Stimulated activated CD8-positive, alpha-beta memory T cell treated with anti-CD3 and anti-CD28 coated beads, Interleukin-12 subunit alpha, Interleukin-12 subunit beta, amount 100 ng/mL, for 24 hours (primary cell): ENCODE measurements around the gene PDIA5.

Experiments
- DNase-seq: peaks from one replicate; pipeline ENCODE4 v3.0.0-alpha.2; 2020; ENCODE audit errors: extremely low read depth

Gene PDIA5

DNA sequence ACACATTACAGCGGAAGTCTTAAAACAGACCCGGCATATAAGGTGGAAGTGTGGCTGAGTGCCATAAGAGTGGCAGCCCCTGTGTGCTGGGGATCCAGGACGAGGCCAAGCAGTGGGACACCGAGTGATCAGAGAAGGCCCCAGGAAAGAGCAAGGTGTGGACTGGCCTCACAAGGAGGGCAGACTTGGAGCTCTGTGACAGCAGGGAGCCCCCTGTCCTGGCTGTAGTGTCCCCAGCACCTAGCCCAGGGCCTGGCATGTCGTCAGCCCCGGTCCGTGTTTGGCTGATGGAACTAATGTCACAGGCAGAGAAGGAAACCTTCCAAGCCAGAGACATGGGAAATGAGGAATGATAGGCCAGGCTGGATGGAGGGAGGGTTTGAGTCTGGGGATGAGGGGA is 4.8 kb downstream of the PDIA5 start:
- DNase-seq = no peak

DNA sequence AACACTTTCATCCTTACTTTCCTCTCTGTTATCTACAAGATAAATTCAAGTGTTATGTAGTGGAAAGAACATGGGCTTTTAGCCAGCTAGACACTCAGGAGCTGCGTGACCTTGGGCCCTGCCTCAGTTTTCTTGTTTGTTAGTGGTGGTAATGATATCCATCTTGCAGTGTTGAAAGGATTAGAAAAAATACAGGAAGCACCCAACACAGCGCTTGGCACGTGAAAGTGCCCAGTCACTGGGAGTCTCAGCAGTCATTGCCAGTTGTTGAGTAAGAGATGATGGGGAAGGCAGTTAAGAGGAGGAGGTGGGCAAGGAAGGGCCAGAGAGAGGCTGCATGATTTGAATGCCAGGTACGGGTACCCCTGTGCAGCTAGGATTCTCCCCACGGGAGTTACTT is 5.3 kb downstream of the PDIA5 start:
- DNase-seq = no peak

DNA sequence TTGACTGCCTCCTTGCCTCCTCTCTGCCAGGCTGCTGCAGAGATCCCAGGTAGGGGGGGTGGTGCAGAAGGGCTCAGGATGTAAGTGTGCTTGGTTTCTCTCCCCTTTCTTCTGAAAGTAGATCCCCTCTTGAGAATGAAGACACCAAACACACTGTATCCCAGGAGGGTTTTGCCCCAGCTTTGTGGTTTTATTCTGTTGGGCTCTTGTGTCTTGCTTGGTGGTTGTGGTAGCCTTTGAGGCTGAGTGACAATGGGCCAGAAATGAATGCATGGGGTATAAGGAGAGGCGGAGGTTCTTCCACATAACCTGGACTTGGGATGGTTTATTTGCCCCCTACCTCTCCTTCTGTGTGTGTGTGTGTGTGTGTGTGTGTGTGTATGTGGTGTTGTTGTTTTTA is 5.7 kb downstream of the PDIA5 start:
- no peak for DNase-seq

DNA sequence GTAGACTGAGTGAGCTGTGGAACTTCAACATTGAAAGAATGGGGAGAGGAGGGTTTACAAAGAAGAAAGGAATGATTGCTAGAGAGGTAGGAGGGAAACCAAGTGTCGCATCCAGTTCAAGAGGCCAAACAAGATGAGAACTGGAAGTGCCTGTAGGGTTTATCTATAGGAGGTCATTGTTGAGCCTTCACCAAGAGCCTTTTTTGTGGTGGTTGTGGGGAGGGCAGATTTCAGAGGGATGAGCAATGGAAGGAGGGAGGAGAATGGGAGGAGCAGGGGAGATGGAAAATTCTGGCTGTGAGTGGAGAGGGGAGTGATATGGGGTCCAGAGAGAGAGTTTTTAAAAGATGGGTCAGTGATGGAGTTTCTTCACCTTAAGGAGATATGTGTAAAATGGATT is 8.5 kb downstream of the PDIA5 start:
- DNase-seq = no peak

DNA sequence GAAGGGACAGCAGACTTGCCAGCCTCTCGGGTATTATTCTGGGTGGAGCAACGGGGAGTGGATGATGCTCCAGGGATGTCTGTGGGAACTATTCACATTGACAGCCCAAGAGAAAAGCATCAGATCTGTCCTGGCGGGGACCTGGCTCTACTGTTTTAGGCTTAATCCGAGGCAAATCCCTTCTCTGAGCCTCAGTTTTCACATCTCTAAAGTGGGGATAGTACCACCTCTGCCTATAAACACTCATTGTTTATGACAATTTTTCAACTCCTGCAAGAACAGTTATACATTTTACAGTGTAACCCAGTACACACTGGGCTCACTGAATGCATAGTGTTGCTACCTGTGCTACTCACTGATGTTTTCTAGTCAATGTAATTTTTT is 9.3 kb downstream of the PDIA5 start:
- DNase-seq = no peak

DNA sequence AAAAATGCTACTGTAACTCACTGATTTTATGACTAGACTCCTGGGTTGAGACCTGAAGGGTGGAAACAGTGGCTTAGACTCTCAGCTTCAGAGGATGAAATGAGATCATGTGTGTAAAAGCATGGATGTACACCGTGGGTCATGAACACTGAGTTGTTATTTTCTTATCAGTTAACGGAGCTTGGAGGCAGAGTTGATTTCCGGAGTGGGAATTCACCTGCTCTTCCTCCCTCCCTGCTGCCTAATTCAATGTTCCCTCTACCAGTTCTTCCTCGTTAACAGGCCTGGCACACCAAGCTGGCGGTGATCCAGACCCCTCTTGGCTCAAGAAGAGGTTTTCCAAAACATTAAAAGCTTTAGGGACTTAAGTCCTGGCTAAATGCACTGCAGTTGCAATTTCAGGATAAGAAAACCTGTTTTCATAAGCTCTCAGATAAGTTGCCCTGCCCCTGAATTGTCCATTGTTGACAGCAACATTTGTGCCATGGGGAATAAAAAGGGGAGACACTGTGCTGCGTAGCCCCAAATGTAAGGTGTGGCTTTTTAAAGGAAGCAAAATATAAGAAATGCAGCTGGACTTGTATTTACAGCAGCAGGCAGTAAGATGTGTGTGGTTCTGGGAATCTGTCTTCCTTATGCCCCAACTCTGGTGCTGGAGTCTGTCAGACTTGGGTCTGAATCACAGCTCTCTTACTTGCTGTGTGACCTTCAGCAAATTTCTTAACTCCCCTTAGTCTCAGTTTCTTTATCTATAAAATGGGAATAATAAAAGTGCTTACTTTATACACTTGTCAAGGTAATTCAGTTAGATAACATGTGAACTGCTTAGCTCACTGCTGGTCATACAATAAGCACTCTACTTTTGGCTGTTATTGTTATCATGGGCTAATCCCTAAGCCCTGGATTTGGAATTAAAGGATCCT is 9.9 kb downstream of the PDIA5 start:
- DNase-seq = no peak

DNA sequence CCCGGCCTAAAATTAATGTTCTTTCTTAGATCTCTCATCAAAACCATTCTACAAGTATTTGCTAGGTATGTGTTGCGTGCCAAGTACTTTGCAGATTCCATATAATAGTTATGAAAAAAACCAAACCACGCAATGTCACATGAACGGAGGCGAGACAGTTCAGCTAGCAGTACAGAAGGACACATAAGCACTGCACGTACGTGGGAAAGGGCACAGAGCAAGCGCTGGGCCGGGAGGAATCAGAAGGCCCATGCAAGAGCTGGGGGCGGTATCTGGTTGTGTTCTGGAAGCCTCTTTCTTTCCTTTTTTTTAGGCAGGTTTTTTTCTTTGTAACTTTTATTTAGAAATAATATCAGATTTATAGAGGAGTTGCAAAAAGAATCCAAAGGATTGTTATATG is 11.3 kb downstream of the PDIA5 start:
- no peak for DNase-seq

DNA sequence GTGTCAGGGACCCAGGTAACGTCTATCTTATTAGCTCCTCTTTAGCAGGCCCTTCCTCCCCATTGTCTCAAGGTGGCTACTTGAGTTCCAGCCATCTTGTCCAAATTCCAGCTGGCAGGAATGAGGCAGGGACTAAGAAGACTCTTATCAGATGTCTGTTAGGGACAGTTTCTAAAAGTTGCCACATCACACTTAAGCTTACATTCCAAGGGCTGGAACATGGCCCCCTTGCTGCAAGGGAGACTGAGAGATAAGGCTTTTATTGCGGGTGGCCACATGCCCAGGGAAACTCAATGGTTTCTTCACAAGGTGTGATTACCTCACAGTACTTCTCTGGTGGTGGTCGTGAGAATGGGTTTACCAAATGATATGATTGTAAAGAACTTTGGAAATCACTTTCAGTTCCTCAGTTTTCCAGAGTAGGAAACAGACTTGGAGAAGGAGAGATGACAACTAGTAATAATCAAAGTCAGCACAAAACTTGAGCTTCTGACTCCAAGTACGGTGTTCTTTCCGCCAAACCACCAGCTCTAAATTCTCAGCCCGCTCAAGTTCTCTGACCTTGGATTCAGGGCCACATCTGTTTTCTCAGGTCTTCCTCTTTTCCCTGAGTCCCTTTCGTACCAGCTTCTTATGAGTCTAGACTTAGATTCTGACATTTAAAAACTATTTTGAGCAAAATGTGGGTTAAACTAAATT is 14.2 kb downstream of the PDIA5 start:
- DNase-seq = no peak

DNA sequence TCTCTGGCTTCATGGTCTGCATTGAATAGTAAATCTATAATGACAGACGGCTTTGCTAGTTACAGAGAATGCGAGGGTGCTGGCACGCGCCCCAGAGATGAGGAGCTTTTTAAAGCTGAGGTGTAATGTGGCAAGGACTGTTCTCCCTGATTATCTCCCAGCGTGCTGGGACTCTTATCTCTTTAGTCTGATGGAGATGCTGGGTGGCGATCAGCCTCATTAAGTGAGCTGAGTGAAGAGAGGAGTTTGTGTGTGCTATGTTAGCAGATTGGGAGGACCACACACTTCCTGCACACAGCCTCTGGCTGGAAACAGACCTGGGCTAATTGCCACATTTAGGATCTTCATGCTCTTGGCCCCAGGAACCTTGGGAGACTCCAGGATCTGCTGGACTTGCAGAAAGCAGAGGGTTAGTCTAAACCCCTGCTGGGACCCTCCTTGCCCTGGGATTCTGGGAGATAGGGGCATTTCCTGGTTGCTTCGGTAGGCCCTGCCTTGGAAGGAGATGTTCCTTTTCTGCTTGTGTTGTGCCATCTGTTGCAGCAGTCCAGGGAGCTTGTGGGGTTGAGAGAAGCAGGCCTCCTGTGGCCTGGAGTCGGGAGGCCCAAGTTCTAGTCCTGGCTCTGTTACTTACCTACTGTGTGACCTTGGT is 15.0 kb downstream of the PDIA5 start:
- DNase-seq = no peak

DNA sequence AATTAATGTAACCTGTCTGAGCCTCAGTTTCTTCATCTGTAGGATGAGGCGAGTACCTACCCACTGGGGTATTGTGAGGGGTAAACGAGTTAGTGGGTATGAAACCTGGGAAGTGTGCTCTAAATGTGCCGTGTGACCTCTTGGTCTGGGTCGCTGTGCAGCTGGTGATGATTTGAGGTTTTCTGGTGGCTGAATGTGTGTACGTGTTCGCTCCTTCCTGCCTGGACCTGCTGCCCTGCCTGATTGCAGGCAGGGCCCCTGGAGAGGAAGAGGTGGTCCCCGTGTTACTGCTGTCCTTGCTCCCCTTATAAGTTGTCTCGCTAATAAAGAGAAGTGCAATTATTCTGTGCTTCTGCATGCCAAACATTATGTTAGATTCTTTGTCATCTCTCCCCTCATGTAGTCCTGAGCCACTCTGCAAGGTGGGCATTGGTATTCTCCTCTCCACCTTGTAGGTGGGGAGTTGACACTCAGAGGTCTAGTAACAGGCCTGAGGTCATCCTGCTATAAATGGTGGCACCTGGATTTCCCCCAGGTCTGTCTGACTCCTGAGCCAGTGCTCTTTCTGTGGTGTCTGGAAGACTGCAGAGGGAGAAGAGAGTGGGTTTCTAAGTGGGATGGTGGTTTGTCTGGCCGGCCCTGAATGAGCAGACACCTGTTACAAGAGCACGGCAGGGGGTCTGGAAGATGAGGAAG is 15.7 kb downstream of the PDIA5 start:
- DNase-seq = no peak

DNA sequence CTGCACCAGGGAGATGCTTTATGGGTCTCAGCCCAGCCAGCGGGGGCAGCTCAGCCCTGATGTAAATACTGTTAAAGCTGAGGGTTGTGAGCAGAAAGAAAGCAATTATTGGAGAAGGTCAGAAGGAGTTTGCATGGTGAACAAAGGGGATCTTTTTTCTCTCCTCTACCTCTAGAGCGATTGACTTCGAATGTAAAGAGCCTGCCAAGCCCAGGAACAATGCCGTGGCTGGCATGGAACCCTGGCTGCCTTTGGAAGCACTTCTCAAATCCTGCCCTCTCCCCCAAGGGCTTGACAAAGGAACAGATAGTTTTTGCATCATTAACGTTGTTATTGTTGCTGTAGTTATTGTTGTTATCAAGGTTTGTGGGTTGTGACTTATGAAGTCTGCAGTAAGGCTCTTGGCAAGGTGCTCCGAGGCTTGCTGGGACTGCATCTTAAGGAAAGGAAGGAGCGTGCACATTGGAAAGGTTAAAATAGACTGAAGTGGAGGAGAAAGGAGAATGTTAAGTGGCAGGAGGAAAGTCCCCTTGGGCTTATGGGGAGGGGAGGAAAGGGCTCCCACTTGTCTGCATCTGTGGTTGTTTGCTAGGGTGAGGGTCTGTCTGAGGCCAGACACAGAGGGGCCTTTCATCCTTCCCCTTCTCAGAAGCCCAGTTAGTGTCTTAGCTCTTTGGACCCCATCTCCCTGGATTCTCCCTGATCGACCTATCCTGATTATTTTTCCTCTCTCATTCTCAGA is 16.7 kb downstream of the PDIA5 start:
- DNase-seq = no peak

DNA sequence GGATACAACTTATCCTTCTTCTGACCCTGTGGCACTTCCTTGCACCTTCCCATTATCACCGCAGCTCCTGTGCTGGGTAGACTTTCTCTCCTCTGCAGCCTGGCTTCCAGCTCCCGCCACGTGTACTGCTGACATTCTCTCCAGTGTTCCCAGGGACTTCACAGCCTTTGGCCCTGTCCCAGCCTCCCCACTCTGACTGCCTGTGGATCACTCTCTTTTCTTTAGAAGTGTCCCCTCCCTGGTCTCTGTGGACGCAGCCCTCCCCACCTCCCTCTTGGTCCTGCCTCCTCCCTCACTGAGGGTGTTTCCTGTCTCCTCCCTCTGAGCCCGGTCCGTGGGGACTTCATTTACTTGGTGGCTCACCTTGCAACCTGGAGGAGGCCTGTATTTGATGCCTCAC is 17.4 kb downstream of the PDIA5 start:
- DNase-seq = no peak

DNA sequence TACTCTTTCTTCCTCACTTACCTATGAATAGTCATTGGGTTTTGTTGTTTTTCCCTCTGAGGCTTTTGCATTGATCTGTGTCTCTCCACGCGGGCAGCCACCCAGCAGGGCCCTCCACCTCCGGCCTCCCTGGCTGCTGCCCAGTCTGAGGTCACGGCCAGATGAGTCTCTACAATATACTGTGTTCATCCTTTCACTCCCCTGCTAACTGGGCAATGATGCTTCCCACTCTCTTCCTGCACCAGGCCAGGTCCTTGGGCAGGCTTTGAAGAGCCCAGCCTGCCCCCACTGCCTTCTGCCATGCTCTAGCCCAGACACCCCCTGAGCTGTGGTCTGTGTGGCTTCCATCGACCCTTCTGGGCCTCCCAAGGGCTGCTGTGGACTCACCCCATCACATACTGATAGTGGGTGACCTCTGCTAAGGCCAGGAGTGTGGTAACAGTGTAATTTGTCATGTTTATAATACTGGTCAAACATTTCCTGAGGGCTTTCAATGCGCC is 18.0 kb downstream of the PDIA5 start:
- no peak for DNase-seq

DNA sequence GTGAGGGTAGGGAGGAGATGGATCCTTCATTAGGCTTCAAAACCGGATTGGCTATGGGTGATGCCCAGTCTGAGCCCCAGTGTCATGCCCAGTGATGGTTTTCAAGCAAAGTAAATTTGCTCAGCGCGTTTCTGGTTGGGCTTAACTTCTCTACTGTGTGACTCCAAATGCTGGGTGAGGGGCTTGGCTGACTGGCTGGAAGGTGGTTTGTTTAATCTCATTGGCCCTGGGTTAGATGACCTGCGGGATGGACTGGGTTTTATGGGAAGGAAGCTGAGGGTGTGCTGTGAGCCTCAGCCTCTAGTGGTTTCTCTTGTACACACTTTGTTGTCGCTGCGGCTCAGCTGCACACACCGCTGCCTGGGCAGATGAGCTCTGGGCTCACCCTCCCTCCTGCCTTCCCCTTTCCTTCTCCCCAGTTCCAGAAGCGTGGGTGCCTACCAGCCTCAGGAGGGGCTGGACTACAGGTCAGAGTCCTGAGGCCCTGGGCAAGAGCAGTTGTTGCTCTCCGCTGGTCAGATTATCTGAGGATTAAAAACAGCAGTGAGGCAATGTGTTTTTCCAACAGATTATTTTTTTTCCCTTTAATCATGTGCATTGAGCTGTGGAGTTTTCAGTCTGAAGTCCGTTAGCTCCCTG is 18.6 kb downstream of the PDIA5 start:
- no peak for DNase-seq

DNA sequence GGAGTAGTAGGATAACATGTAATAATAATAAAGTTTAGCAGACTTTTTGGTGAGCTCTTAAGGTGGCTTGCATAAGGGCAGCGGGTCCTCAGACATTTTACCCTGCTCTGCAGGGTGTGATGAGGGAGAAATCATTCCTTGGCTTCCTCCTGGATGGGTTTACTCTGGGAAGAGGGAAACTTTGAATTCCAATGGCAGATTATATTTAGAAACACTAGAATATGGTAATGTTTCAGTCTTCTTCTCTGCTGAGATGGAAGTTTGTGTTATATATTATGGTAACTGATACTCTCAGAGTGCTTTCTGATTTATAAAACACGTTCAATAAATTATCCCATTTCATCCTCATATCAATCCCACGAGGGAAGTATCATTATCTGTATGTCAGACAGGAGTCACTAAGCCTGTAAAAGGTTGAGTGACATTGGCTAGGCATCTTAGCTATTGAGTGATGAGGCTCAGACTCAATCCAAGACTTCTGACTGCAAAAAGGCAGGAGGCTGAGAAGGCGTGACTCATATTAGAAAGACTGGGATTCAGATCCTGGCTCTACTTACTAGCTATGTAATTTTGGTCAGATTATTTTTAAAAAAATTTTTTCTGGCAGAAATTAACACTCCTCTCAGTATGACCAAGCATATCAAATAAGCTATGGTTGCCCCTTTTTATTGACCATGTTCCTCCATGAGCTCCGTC is 19.3 kb downstream of the PDIA5 start:
- no peak for DNase-seq

DNA sequence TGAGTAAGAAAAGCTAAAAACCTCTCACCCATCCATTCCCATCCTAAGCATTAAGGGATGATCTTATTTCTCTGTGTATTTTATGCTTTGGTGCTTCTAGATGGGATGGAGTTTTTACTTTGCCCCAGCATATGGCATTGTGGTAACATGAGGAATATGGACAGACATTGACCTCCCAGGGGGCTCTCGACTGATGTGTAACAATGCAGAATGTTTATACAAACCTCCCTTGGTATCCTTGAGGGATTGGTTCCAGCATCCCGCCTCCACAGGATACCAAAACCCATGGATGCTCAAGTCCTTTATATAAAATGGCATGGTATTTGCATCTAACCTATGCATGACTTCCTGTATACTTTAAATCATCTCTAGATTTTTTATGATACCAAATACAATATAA is 21.6 kb downstream of the PDIA5 start:
- no peak for DNase-seq

DNA sequence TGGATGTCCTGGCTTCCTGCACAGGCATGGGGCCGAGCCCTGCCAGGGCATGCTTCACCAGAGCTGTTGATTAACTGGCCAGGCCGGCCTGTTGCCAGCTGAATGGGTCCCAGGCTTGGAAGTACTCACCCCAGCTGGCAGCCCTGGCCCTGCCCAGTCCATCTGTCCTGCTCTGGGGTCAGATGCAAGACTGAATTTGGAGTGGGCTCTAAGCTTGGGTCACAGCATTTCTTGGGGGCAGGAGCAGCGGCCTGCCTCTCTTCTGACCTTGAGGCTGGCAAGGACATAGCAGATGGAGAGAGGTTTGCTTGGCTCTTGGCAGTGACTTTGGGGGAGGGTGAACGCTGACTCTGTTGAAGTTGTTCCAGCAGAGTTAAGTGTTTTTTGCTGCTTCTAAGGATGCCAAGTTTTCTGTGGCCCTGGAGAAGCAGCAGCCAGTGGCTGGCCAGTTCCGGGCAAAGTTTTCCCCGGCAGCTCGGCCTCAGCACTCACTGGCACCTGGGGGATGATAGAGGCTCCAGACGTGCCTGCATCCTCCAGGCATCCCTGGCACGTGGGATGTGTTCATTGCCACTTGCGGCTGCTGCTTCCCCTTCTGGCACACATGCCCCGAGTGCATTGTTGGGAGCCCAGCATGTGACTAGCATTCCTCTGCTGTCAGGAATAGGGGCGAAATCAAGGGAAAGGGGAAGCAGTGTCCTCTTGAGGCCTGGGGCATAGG is 22.9 kb downstream of the PDIA5 start:
- DNase-seq = no peak

DNA sequence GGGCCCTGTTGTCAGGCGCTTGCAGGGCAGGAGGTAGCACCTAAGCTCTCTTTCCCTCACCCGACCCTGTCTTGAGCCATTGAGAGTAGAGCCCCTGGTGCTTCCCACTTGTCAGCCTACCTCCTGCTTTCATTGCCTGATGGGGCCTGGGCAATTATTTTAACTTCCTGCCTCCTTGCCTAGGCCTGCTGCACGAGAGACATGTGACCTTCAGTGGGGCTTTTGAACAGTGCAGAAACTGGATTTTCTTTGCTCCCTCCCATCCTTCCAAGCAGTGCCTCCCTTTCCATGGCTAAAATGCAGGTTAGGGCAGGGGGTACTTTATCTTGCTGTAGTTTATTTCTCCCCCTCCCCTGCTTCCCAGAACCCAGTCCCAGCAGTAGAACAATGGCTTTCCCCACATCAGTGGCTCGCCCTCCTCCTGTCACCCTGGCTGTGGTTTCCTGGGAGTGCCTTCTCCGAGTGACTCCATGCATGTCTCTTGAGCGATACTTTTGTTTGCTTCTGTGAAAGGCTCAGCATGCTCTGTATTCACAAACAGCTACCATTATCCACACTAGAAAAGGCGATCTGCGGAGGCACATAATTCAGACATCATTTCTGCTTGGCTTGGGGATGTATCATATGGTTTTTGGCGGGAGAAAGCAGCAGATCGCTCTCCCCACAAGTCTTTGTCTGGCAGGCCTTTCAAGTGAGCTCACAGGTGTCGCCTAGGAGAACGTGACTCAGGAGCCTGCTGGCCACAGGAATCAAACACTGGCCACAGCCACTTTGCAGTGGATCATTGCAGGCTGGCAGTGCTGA is 24.1 kb downstream of the PDIA5 start:
- no peak for DNase-seq

DNA sequence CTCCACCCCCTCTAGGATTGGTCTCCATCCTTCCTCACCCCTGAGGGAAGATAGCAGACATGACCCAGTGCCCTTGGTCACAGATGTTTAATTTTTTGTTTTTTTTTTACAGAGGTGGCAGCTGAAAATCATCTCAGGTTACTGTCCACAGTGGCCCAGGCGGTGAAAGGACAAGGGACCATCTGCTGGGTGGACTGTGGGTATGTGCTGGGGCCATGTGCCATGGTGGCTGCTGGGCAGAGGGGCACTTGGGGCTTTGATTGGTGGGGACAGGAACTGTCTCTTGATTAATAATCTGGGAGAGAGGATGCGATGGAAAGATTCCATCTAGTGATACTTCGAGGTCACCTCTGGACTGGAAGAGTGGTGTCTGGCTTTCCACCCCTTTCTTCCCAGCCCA is 25.4 kb downstream of the PDIA5 start:
- DNase-seq = no peak
